H9 (cell line): ENCODE data around the gene POP4. TPM values are rescaled to one million over a fixed set of nuclear protein-coding genes. Genes with fewer than 3 reads are reported as not detected.

Source experiments
- DNase-seq: peaks from one replicate; pipeline ENCODE4 v3.0.0-alpha.2; 2017
- H2AFZ ChIP-seq: one replicate; pipeline ENCODE4 v1.6.1; 2013; ENCODE audit warnings: mild to moderate bottlenecking, low read length, control low read depth, moderate library complexity
- H2AK5ac ChIP-seq: 2 replicates; pipeline ENCODE4 v1.6.1; 2013; ENCODE audit warnings: low read length, control low read depth, mixed read lengths; ENCODE audit not compliant: insufficient read length
- H2BK120ac ChIP-seq: one replicate; pipeline ENCODE4 v1.6.1; 2013; ENCODE audit warnings: low read depth, mild to moderate bottlenecking, low read length, control low read depth, inconsistent platforms; ENCODE audit not compliant: poor library complexity, severe bottlenecking
- H2BK12ac ChIP-seq: 2 replicates; pipeline ENCODE4 v1.6.1; 2013; ENCODE audit warnings: low read length, control low read depth, mixed read lengths, low read depth; ENCODE audit not compliant: insufficient read length
- H2BK15ac ChIP-seq: 2 replicates; pipeline ENCODE4 v1.6.1; 2013; ENCODE audit warnings: low read depth, low read length, control low read depth
- H2BK20ac ChIP-seq: one replicate; pipeline ENCODE4 v1.6.1; 2013; ENCODE audit warnings: low read depth, mild to moderate bottlenecking, low read length, control low read depth, inconsistent platforms; ENCODE audit not compliant: poor library complexity, severe bottlenecking
- H2BK5ac ChIP-seq: 2 replicates; pipeline ENCODE4 v1.6.1; 2013; ENCODE audit warnings: low read length, control low read depth, mixed read lengths; ENCODE audit not compliant: insufficient read length
- H3K14ac ChIP-seq: 2 replicates; pipeline ENCODE4 v1.6.1; 2013; ENCODE audit warnings: low read length, control low read depth; ENCODE audit not compliant: insufficient read depth
- H3K18ac ChIP-seq: 2 replicates; pipeline ENCODE4 v1.6.1; 2013; ENCODE audit warnings: low read depth, mild to moderate bottlenecking, mixed read lengths, low read length, control low read depth; ENCODE audit not compliant: insufficient read length
- H3K23ac ChIP-seq: 2 replicates; pipeline ENCODE4 v1.6.1; 2013; ENCODE audit warnings: low read length, control low read depth, mixed read lengths, low read depth; ENCODE audit not compliant: insufficient read length
- H3K23me2 ChIP-seq: 2 replicates; pipeline ENCODE4 v1.6.1; 2013; ENCODE audit warnings: low read depth, mild to moderate bottlenecking, mixed read lengths, low read length, control low read depth; ENCODE audit not compliant: insufficient read length, poor library complexity, severe bottlenecking
- H3K27ac ChIP-seq: 2 replicates; pipeline ENCODE4 v1.5.1; 2013; ENCODE audit warnings: low read length, control low read depth, mixed read lengths, low read depth; ENCODE audit not compliant: insufficient read length
- H3K27me3 ChIP-seq: 2 replicates; pipeline ENCODE4 v1.6.1; 2013; ENCODE audit warnings: low read length, control low read depth, inconsistent platforms; ENCODE audit not compliant: insufficient read depth
- H3K4ac ChIP-seq: 2 replicates; pipeline ENCODE4 v1.6.1; 2013; ENCODE audit warnings: low read depth, mild to moderate bottlenecking, control low read depth, inconsistent platforms, low read length, moderate library complexity
- H3K4me1 ChIP-seq: 2 replicates; pipeline ENCODE4 v1.6.1; 2013; ENCODE audit warnings: low read length, control low read depth, inconsistent platforms; ENCODE audit not compliant: insufficient read depth
- H3K4me2 ChIP-seq: 2 replicates; pipeline ENCODE4 v1.6.1; 2013; ENCODE audit warnings: low read length, control low read depth, mixed read lengths; ENCODE audit not compliant: insufficient read length, insufficient read depth
- H3K56ac ChIP-seq: 2 replicates; pipeline ENCODE4 v1.6.1; 2013; ENCODE audit warnings: low read depth, mild to moderate bottlenecking, mixed read lengths, low read length, control low read depth; ENCODE audit not compliant: insufficient read length
- H3K79me1 ChIP-seq: 2 replicates; pipeline ENCODE4 v1.6.1; 2013; ENCODE audit warnings: low read depth, mild to moderate bottlenecking, moderate library complexity, low read length, control low read depth, inconsistent platforms; ENCODE audit not compliant: insufficient read depth, poor library complexity, severe bottlenecking
- H3K79me2 ChIP-seq: 2 replicates; pipeline ENCODE4 v1.6.1; 2013; ENCODE audit warnings: low read length, control low read depth, inconsistent platforms; ENCODE audit not compliant: insufficient read depth
- H3K9ac ChIP-seq: 2 replicates; pipeline ENCODE4 v1.6.1; 2013; ENCODE audit warnings: low read length, control low read depth, mixed read lengths; ENCODE audit not compliant: insufficient read length; ENCODE audit errors: extremely low read depth
- H3K9me3 ChIP-seq: one replicate; pipeline ENCODE4 v1.6.1; 2013; ENCODE audit warnings: low read depth, low read length, inconsistent platforms; ENCODE audit not compliant: control insufficient read depth
- H3T11ph ChIP-seq: one replicate; pipeline ENCODE4 v1.6.1; 2013; ENCODE audit warnings: mild to moderate bottlenecking, low read length, control low read depth, inconsistent platforms
- H4K20me1 ChIP-seq: one replicate; pipeline ENCODE4 v1.6.1; 2013; ENCODE audit not compliant: control insufficient read depth, insufficient read length, insufficient read depth
- H4K5ac ChIP-seq: 2 replicates; pipeline ENCODE4 v1.6.1; 2013; ENCODE audit warnings: low read depth, mild to moderate bottlenecking, mixed read lengths, low read length, control low read depth; ENCODE audit not compliant: insufficient read length
- H4K8ac ChIP-seq: replicated peaks from 2 replicates; pipeline ENCODE4 v1.6.1; 2013; ENCODE audit warnings: low read length, control low read depth, mixed read lengths, low read depth; ENCODE audit not compliant: insufficient read length
- H4K91ac ChIP-seq: 2 replicates; pipeline ENCODE4 v1.6.1; 2013; ENCODE audit warnings: low read depth, mild to moderate bottlenecking, moderate library complexity, mixed read lengths, low read length, control low read depth; ENCODE audit not compliant: insufficient read length
- H3K27ac Mint-ChIP-seq, 3 experiments: 2 replicates in 2 of 3; 3 replicates in 1 of 3; pipeline ENCODE4 v1.8.0; 2020 to 2021; ENCODE audit warnings: mixed read lengths in 3 of 3, mild to moderate bottlenecking in 1 of 3, moderate library complexity in 1 of 3
- H3K27me3 Mint-ChIP-seq: 2 replicates; pipeline ENCODE4 v1.8.0; 2021; ENCODE audit warnings: low read depth, mild to moderate bottlenecking, moderate library complexity, mixed read lengths
- H3K36me3 Mint-ChIP-seq, 3 experiments: 2 replicates in 2 of 3; 3 replicates in 1 of 3; pipeline ENCODE4 v1.8.0; 2020 to 2021; ENCODE audit warnings: low read depth in 3 of 3, mixed read lengths in 3 of 3; ENCODE audit not compliant: insufficient read depth in 1 of 3
- H3K4me1 Mint-ChIP-seq, 2 experiments: 2 replicates each; pipeline ENCODE4 v1.8.0; 2020; ENCODE audit warnings: mixed read lengths in 2 of 2
- H3K4me3 Mint-ChIP-seq, 2 experiments: 2 replicates in 1 of 2; 3 replicates in 1 of 2; pipeline ENCODE4 v1.8.0; 2020 to 2021; ENCODE audit warnings: mild to moderate bottlenecking in 2 of 2, mixed read lengths in 2 of 2, moderate library complexity in 1 of 2
- H3K9me3 Mint-ChIP-seq, 2 experiments: 2 replicates in 1 of 2; 3 replicates in 1 of 2; pipeline ENCODE4 v1.8.0; 2020; ENCODE audit warnings: mild to moderate bottlenecking in 2 of 2, mixed read lengths in 2 of 2, moderate library complexity in 1 of 2
- WGBS: extraction: QIAGEN DNeasy Blood & Tissue Kit; methylation state at CpG from one replicate; pipeline ENCODE4 v1.1.7; 2013; ENCODE audit warnings: missing lambda C conversion rate, low lambda C conversion rate, mixed read lengths; ENCODE audit not compliant: insufficient read length; ENCODE audit errors: extremely low coverage; 5-methylcytosine and 5-hydroxymethylcytosine counted together
- total RNA-seq: library from RNA; stranded (reverse); gene quantifications from 2 replicates; pipeline ENCODE4 v1.2.1, GENCODE V29; 2021
- TF ChIP-seq, protein P1 (sequence below): fragments of 200-600 bp; sonication (generic); conservative IDR thresholded peaks from 3 replicates; pipeline ENCODE4 v1.8.0; 2021; ENCODE audit warnings: antibody characterized with exemption, mild to moderate bottlenecking

Gene POP4
- total RNA-seq, 1 experiment from 2014 or later = 51.4 TPM

GRCh38 chr19:29612801-29613595 is 6.9 kb downstream of the POP4 start:
- H2AFZ ChIP-seq = no peak overlapping the region
- H4K8ac ChIP-seq = no peak overlapping the region
- TF ChIP-seq, protein P1, sequence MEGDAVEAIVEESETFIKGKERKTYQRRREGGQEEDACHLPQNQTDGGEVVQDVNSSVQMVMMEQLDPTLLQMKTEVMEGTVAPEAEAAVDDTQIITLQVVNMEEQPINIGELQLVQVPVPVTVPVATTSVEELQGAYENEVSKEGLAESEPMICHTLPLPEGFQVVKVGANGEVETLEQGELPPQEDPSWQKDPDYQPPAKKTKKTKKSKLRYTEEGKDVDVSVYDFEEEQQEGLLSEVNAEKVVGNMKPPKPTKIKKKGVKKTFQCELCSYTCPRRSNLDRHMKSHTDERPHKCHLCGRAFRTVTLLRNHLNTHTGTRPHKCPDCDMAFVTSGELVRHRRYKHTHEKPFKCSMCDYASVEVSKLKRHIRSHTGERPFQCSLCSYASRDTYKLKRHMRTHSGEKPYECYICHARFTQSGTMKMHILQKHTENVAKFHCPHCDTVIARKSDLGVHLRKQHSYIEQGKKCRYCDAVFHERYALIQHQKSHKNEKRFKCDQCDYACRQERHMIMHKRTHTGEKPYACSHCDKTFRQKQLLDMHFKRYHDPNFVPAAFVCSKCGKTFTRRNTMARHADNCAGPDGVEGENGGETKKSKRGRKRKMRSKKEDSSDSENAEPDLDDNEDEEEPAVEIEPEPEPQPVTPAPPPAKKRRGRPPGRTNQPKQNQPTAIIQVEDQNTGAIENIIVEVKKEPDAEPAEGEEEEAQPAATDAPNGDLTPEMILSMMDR = no peak
- no peak overlapping the region for H4K91ac ChIP-seq
- H4K5ac ChIP-seq = no peak overlapping the region
- no peaks in the 10 kb centered on the region for H3K9me3 ChIP-seq
- H3K9me3 Mint-ChIP-seq = no peaks in the 10 kb centered on the region
- no peak overlapping the region for H2BK20ac ChIP-seq
- H2AK5ac ChIP-seq = no peak overlapping the region
- H3K4me1 ChIP-seq = no peaks in the 10 kb centered on the region
- no peak overlapping the region; the same call in 1 of the 2 replicates for H3K14ac ChIP-seq
- H3K79me1 ChIP-seq = no peaks in the 10 kb centered on the region
- H3K27ac ChIP-seq = no peak overlapping the region
- no peak overlapping the region for H2BK120ac ChIP-seq
- H3K36me3 Mint-ChIP-seq = peaks cover 22 to 63% (median 47%) of the 10 kb centered on the region in 3 experiments
- no peak overlapping the region for H3K4ac ChIP-seq
- H2BK15ac ChIP-seq = no peak overlapping the region
- DNase-seq = no peak
- no peak overlapping the region for H3K23ac ChIP-seq
- no peaks in the 10 kb centered on the region for H3K79me2 ChIP-seq
- H3K23me2 ChIP-seq = no peaks in the 10 kb centered on the region
- no peaks in the 10 kb centered on the region for H3K27me3 Mint-ChIP-seq
- H2BK12ac ChIP-seq = no peak overlapping the region
- no peak overlapping the region for H3T11ph ChIP-seq
- no peak overlapping the region for H3K4me3 Mint-ChIP-seq
- no CpG with 5 or more reads among the region's 21 CpGs for WGBS
- no peak overlapping the region for H2BK5ac ChIP-seq
- H3K18ac ChIP-seq = no peak overlapping the region
- no peaks in the 10 kb centered on the region for H3K27me3 ChIP-seq
- no peak overlapping the region for H3K56ac ChIP-seq
- H3K4me1 Mint-ChIP-seq = peaks cover 0 to 4% of the 10 kb centered on the region in 2 experiments; a peak in 2 of 4 replicates
- no peak overlapping the region for H3K9ac ChIP-seq
- H3K4me2 ChIP-seq = no peak overlapping the region
- H3K27ac Mint-ChIP-seq = no peak overlapping the region
- no peaks in the 10 kb centered on the region for H4K20me1 ChIP-seq
